NCI-H460 (cell line): ENCODE results near the gene RAB11FIP3. TPM values are rescaled to one million over a fixed set of nuclear protein-coding genes. Genes with fewer than 3 reads are reported as not detected.

Experiments
- DNase-seq: peaks from one replicate; pipeline ENCODE4 v3.0.0-alpha.2; 2016; ENCODE audit warnings: low read depth; ENCODE audit errors: extremely low read depth
- total RNA-seq: library from RNA; depleted of rRNA; stranded (reverse); fragments of >200 nt; shearing (Covaris generic); gene quantifications from 2 replicates; pipeline ENCODE4 v1.2.3, GENCODE V29; 2014

Gene RAB11FIP3
- total RNA-seq, 1 experiment from 2014 or later = 22.4 TPM

DNA sequence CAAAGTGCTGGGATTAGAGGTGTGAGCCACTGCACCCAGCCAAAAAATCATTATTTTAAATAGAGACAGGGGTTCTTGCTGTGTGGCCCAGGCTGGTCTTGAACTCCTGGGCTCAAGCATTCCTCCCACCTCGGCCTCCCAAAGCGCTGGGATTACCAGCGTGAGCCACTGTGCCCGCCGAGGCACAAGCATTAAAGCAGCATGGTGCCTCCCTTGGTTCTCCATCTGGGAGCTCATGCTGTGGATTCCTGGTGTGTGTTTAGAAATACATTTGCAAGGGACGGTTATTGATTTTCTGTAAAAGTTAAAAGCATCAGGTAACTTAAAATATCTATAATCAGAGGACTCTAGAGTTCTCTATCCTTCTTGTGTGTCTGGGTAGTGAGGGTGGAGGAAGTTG lies 87.4 kb downstream of the RAB11FIP3 start:
- DNase-seq = no peak

- DNase-seq = no peak
Measured at GRCh38 chr16:513950-514349, 88.5 kb downstream of the RAB11FIP3 start.

- no peak for DNase-seq
Measured at GRCh38 chr16:515175-515938, 89.9 kb downstream of the RAB11FIP3 start.

GRCh38 chr16:515939-516226 lies 90.4 kb downstream of the RAB11FIP3 start:
- no peak for DNase-seq

- DNase-seq = no peak
Measured at GRCh38 chr16:516301-516700, 90.9 kb downstream of the RAB11FIP3 start.

GRCh38 chr16:518858-519257 lies 93.4 kb downstream of the RAB11FIP3 start:
- DNase-seq = no peak

- no peak for DNase-seq
Measured at GRCh38 chr16:519425-519824, 94.0 kb downstream of the RAB11FIP3 start.

DNA sequence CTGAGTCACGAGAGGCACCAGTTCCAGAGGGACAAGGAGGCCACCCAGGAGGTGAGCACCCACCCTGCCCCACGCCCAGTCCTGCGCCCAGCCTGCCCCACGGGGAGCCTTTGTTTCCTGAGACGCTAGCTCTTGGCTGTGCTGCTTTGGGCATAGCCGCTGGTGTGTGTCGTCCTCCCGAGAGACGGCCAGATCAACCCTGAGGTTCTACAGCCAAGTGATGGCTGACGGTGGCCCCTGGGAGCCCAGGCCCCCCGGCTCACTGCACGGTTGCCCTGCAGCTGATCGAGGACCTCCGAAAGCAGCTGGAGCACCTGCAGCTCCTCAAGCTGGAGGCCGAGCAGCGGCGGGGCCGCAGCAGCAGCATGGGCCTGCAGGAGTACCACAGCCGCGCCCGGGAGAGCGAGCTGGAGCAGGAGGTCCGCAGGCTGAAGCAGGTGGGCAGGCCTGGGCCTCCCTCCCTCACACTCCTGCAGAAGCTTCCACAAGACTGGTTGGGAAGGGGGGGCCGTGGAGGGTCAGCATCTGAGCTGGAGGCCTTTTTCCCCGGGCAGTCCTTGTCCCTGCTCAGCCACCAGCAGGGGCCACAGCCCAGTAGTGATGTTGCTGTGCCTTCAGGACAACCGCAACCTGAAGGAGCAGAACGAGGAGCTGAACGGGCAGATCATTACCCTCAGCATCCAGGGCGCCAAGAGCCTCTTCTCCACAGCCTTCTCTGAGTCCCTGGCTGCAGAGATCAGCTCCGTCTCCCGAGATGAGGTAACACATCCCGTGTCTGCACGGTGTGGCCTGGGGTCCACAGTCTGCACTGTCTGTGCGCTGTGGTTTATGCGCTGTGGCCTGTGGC lies 94.6 kb downstream of the RAB11FIP3 start:
- DNase-seq = no peak

GRCh38 chr16:520847-521246 lies 95.4 kb downstream of the RAB11FIP3 start:
- DNase-seq = no peak

- DNase-seq = no peak
Measured at GRCh38 chr16:521381-522210, 96.1 kb downstream of the RAB11FIP3 start.

DNA sequence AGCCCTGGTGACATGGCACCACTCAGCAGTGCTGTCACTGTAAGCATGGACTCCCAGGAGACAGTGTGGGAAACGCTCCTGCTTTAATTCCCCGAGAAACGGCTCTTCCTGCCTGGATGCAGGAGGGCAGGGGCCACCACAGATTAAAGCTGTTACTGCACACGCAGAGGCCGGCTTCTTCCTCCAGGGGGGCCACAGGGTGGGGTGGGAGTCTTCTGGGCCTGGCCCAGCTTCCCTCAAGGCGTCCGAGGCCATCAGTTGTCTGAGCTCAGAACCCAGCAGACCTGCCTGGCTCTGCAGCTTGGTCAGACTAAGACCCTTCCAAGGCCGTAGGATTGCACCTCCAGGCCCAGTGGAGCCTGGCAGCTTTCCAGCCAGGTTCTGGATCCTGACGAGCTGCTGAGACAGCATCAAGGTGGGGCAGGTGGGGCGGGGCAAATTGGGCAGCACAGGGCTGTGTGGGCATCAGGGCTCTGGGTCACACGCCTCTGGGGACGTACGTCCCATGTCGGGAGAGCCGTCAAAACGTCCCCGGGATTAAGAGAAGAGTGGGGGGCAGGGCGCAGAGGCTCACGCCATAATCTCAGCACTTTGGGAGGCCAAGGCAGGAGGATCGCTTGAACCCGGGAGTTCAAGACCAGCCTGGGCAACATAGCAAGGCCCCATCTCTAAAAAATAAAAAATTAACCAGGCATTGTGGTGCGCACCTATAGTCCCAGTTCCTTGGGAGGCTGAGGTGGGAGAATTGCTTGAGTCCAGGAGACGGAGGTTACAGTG lies 97.1 kb downstream of the RAB11FIP3 start:
- DNase-seq = no peak

DNA sequence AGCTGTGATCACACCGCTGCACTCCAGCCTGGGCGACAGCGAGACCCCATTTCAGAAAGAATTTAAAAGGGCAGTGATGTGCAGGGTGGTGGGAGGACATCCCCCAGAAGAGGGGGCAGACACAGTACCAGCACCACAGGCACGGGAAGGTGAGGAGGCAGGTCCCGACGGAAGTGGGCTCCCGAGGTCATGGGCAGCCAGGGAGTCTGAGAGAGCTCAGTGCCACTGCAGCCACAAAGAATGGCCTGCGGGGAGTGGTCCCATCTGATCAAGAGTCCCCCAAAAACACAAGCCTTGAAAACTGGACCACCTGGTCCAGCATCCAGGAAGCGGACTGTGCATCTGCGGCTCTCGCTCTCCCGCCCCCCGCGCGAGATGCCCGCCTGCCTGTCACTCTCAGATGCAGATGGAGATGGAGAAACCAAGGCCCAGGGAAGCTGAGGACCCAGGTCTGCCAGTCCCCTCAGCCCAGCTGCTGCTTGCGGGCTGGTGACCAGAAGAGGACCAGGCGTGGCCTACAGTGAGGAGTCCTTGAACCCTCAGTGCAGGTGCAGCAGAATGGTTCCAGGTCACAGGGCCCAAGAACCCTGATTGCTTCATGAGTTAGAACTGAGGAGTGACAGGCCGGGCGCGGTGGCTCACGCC lies 97.8 kb downstream of the RAB11FIP3 start:
- DNase-seq = no peak

- DNase-seq = no peak
Measured at GRCh38 chr16:524274-525040, 99.0 kb downstream of the RAB11FIP3 start.

DNA sequence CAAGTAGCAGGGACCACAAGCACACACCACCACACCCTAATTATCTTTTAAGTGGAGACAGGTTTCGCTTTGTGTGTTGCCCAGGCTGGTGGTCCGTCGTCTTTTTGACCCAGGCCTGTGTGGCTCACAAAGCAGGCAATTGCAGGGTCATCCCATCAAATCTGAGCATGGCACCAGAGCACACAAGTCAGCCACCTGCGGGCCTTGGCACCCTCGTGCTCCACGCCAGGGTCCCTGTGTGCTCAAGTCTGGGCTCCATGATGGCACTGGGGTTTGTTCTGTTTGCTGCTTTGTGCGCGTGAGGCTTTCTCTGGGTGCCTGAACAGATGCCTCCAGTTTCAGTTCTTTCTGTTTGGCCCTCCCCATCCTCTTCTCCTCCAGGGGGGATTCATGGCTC lies 99.7 kb downstream of the RAB11FIP3 start:
- no peak for DNase-seq

DNA sequence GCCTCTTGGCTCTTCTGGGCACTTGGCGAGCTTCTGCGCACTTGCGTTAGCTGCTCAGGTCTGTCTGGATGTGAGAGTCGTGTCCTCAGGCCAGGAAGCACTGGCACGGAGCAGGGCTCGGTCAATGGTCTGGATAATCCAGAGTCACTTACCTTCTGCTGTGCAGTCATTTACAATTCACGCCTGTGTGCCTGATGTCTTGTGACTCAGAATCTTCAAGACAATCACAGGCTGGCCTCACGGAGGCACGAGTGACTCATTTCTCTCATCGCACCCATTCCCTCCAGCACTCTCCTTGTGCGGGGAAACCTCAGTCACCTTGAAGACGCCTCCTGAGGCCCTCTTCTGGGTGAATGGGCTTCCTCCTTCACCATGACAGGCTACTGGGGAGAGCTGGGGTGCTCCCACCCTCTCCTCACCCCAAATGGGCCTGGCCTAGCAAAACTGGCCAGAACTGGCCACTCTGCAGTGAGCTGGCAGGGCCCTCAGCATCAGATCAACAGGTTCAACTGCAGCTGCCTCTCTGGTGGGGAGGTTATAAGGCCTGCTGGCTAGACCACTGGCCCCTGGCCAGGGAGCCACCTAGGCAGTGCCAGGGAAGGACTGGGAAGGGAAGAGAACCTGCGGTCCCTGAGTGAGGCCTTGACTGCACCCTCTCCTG lies 100.2 kb downstream of the RAB11FIP3 start:
- peak; percentile 59 for DNase-seq

DNA sequence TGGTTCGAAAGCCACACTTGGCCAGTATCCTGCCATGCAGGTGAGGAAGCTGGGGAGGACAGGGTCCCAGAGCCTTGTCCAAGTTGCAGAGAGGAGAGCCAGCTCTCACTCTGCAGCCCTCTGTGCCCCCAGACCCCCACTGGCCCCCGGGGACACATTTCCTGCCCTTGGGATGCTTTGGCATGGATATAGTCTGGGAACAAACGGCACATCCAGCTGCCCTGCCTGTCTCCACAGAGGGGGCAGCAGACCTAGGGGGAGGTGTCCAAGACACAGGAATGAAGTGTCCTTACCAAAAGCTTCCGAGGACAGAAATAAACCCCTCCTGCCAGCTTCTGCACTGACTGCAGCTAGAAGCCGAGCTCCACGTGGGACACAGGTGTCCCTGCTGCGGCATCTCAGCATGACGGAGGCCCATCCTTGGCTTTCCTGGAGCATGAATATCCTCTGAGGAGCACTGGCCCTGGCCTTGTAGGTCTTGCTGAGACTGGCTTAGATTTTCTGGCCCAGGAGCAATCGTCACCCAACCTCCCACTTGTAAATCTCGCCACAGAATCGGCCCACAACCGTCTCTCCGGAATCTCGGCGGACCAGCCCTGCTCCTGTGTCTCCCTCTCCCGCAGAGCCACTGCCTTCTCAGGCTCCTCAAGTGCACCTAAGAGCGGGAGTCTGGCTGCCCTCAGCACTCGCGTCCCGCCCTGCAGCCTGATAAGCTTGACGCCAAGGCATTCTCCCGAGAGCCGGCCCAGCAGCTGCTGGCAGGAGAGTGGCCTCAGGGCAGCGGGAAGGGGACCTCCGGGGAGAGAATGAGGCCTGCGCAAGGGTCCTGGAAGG lies 100.9 kb downstream of the RAB11FIP3 start:
- no peak for DNase-seq

DNA sequence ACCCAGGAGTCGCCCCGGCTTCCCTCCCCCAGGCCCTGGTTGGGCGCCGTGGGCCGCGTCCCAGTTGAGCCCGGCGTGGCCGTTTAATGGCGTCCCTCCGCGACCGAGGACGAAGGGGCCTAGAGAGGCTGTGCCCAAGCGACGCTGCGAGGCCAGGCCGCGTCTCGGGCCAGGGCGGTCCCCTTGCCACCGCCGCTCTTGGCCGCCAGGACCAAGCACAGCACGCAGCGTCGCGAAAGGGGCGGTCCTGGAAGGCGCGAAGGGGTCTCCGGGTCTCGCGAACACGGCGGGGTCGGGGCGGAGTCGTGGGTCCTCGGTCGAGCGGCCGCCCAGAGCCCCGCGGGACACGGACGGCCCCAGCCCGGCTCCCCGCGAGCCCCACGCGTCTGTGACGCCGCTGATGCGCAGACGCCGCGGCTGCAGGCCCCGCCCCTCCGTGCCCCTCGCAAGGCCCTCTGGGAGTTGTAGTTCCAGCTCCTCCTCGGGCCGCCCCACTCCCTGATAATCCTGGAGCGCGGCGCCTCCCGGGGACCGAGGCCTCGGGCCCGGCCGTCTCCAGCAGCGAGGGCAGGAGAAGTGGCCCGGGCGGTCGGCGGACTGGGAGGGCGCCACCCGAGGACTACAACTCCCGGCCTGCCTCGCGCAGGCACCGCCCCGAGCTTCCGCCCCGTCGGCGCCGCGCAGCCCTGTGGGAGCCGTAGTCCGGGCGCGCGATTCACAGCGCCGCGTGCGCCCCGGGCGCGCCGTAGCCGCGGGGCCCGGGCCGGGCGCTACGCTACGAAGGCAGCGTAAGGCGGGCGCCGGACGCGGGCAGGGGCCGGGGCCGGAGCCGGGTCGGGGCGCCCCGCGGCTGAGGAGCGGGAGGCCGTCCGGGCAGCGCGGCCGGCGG lies 101.8 kb downstream of the RAB11FIP3 start, which contains the start of gene CAPN15:
CAPN15 (plus strand) TSS at position 698 of the 889 bp plus-strand sequence. CDS start 19,127 bp downstream, outside the sequence.
- peak; percentile 75 for DNase-seq
